CD8-positive, alpha-beta memory T cell (primary cell): Measurements from ENCODE around the gene SYT17. TPM values are rescaled to one million over a fixed set of nuclear protein-coding genes. Genes with fewer than 3 reads are reported as not detected.

Experiments
- CTCF ChIA-PET: fragments of 350-600 bp; sonication (Branson Sonifier 250); formaldehyde crosslinking; loops from one replicate; lab custom pipeline; 2021; ENCODE audit warnings: antibody characterized with exemption; lab: Charles Lee
- POLR2A ChIA-PET: fragments of 350-600 bp; sonication (Branson Sonifier 250); formaldehyde crosslinking; loops from one replicate; lab custom pipeline; 2021; ENCODE audit warnings: antibody characterized with exemption; lab: Charles Lee
- DNase-seq, 5 donors: peaks; one replicate each; pipeline versions ENCODE4 v3.0.0 to v3.0.0-alpha.2; 2020 to 2022; ENCODE audit warnings: mixed read lengths in 1 of 5
- H3K27ac ChIP-seq: one replicate; pipeline ENCODE4 v1.7.0; 2013; ENCODE audit warnings: low read depth, mild to moderate bottlenecking, low read length, moderate library complexity
- H3K27me3 ChIP-seq: 2 replicates; pipeline ENCODE4 v1.7.0; 2013; ENCODE audit warnings: low read length, mild to moderate bottlenecking; ENCODE audit not compliant: insufficient read depth, poor library complexity, severe bottlenecking
- H3K36me3 ChIP-seq: 2 replicates; pipeline ENCODE4 v1.7.0; 2013; ENCODE audit warnings: mild to moderate bottlenecking, low read length, moderate library complexity; ENCODE audit not compliant: insufficient read depth
- H3K4me1 ChIP-seq: 2 replicates; pipeline ENCODE4 v1.7.0; 2013; ENCODE audit warnings: mild to moderate bottlenecking, low read length, moderate library complexity; ENCODE audit not compliant: insufficient read depth
- H3K4me3 ChIP-seq: 2 replicates; pipeline ENCODE4 v1.7.0; 2013; ENCODE audit warnings: mild to moderate bottlenecking, low read length
- H3K9me3 ChIP-seq: 2 replicates; pipeline ENCODE4 v1.7.0; 2013; ENCODE audit warnings: mild to moderate bottlenecking, low read length
- H3K27ac Mint-ChIP-seq, 8 donors: one replicate each; pipeline ENCODE4 v1.8.0; 2020 to 2021; ENCODE audit warnings: mixed read lengths in 8 of 8, mild to moderate bottlenecking in 6 of 8, inconsistent platforms in 3 of 8, moderate library complexity in 3 of 8
- H3K27me3 Mint-ChIP-seq, 2 donors: one replicate each; pipeline ENCODE4 v1.8.0; 2020 to 2021; ENCODE audit warnings: mixed read lengths in 2 of 2, mild to moderate bottlenecking in 1 of 2, moderate library complexity in 1 of 2
- H3K36me3 Mint-ChIP-seq, 3 donors: one replicate each; pipeline ENCODE4 v1.8.0; 2020 to 2021; ENCODE audit warnings: mixed read lengths in 3 of 3, inconsistent platforms in 1 of 3, mild to moderate bottlenecking in 1 of 3
- H3K4me1 Mint-ChIP-seq, 3 donors: one replicate each; pipeline ENCODE4 v1.8.0; 2020 to 2021; ENCODE audit warnings: mixed read lengths in 3 of 3, inconsistent platforms in 1 of 3, mild to moderate bottlenecking in 1 of 3
- H3K4me3 Mint-ChIP-seq, 7 donors: one replicate each; pipeline ENCODE4 v1.8.0; 2020 to 2021; ENCODE audit warnings: mixed read lengths in 7 of 7, mild to moderate bottlenecking in 6 of 7, moderate library complexity in 4 of 7, inconsistent platforms in 2 of 7
- H3K9me3 Mint-ChIP-seq, 5 donors: one replicate each; pipeline ENCODE4 v1.8.0; 2020 to 2022; ENCODE audit warnings: mixed read lengths in 5 of 5, mild to moderate bottlenecking in 3 of 5, moderate library complexity in 2 of 5, inconsistent platforms in 1 of 5
- polyA plus RNA-seq: library from polyadenylated mRNA; unstranded; fragments of 300-500 nt; fragmentation: Illumina TruSeq; gene quantifications from one replicate; pipeline ENCODE4 v1.2.3, GENCODE V29; 2021
- total RNA-seq, 2 experiments: library from RNA; stranded (reverse); gene quantifications; one replicate each; pipeline ENCODE4 v1.2.3, GENCODE V29; 2021

SYT17 gene
- total and polyA plus RNA-seq, 3 experiments from 2014 or later, result not detected

DNA sequence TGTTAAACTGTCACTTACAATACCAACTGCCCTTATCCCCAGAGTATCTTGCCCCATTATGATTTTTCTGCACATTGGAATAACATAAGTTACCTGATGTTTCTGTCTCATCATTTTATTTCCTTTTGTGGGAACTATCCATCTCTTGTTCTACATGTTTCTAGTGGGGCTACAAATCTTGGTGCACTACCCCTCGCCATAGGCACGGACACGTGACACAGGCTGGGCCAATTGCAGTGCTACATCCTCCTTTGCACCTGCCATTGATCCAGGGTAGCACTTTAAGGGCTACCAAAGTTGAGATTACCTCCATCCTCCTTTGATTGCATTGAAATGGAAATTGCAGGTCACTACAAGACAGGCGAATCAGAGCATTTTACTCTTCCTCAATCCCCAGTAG, 14.2 kb upstream of the SYT17 start:
- H3K27me3 ChIP-seq, result no peaks in the 10 kb centered on the region
- no peak overlapping the region for H3K4me3 ChIP-seq
- no peak overlapping the region for H3K27ac ChIP-seq
- H3K9me3 ChIP-seq, result no peaks in the 10 kb centered on the region
- H3K4me1 ChIP-seq, result no peaks in the 10 kb centered on the region
- DNase-seq, result no peak
- Mint-ChIP-seq H3K4me3 (peak overlapping the region in 1 of 7 donors; percentile 11), H3K4me1 (no peaks in the 10 kb centered on the region), H3K9me3 (peaks cover under 1 to 7% (median 2%) of the 10 kb centered on the region in 5 donors), H3K36me3 (peaks cover 0 to 2% (median 0%) of the 10 kb centered on the region in 3 donors), H3K27ac (no peak overlapping the region), H3K27me3 (peaks cover 5 to 15% of the 10 kb centered on the region in 2 donors)
- H3K36me3 ChIP-seq, result no peaks in the 10 kb centered on the region
- POLR2A ChIA-PET, result no interaction called here
- CTCF ChIA-PET, result no interaction called here

DNA sequence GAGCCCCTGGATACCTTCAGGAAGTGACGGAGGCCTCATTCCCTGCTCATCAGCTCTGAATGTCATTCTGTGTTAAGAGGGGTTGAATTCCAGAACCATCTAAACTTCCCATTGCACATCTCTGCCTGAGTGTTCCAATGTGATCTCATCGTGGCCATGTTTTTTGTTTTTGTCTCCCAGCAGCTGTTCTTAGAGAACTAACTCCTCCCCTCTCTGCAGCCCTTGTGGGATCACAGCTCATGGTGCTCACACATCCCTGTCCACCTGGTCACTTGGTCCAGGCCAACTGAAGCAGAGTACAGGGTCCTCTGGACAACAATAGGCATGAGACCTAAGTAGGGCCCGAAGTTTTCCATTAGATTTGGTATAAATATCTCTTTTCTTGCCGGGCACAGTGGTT, 6.0 kb upstream of the SYT17 start:
- H3K27me3 Mint-ChIP-seq, result peaks cover 11 to 13% of the 10 kb centered on the region in 2 donors
- H3K27ac ChIP-seq, result no peak overlapping the region
- H3K9me3 ChIP-seq, result no peaks in the 10 kb centered on the region
- no peak overlapping the region for H3K4me3 ChIP-seq
- no peak for DNase-seq
- no peaks in the 10 kb centered on the region for H3K4me1 ChIP-seq
- no peak overlapping the region for H3K4me3 Mint-ChIP-seq
- ChIA-PET CTCF (no interaction called here), POLR2A (no interaction called here)
- H3K36me3 Mint-ChIP-seq, result peaks cover 0 to 4% (median 0%) of the 10 kb centered on the region in 3 donors
- peaks cover 0 to 6% (median 3%) of the 10 kb centered on the region in 5 donors for H3K9me3 Mint-ChIP-seq
- no peak overlapping the region for H3K27ac Mint-ChIP-seq
- H3K36me3 ChIP-seq, result no peaks in the 10 kb centered on the region
- no peaks in the 10 kb centered on the region for H3K27me3 ChIP-seq
- H3K4me1 Mint-ChIP-seq, result no peaks in the 10 kb centered on the region

DNA sequence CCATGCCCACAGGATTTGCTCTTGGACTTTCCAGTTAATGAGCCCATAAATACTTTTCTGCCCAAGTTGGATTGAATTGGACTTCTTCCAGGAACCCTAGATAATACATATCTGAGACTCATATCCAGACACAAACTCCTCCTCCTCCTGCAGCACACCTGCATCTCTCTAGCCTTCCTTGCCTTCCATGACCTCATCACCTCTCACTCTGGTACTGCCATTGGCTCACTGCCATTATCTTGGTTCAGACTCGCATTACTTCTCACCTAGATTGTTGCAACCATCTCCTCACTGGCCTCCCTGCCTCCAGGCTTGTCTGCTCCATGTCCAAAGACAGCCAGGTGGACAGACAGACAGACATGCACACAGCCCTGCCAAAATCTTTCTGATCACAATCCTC, 4.8 kb upstream of the SYT17 start:
- peaks cover 0 to 4% (median 0%) of the 10 kb centered on the region in 3 donors for H3K36me3 Mint-ChIP-seq
- H3K27me3 Mint-ChIP-seq, result peaks cover 9 to 14% of the 10 kb centered on the region in 2 donors
- Histone ChIP-seq H3K36me3 (no peaks in the 10 kb centered on the region), H3K4me3 (no peak overlapping the region), H3K4me1 (no peaks in the 10 kb centered on the region), H3K9me3 (no peaks in the 10 kb centered on the region), H3K27ac (no peak overlapping the region), H3K27me3 (no peaks in the 10 kb centered on the region)
- peaks cover 0 to 6% (median 3%) of the 10 kb centered on the region in 5 donors for H3K9me3 Mint-ChIP-seq
- H3K27ac Mint-ChIP-seq, result no peak overlapping the region
- CTCF ChIA-PET, result no interaction called here
- POLR2A ChIA-PET, result interaction anchor here (0.7 kb wide), 1 partner anchor 1778 kb away, joined by 5 read pairs; no protein-coding TSS in a partner anchor
- no peaks in the 10 kb centered on the region for H3K4me1 Mint-ChIP-seq
- H3K4me3 Mint-ChIP-seq, result no peak overlapping the region
- DNase-seq, result no peak

GRCh38 chr16:19164285-19164684, 3.8 kb upstream of the SYT17 start:
- Mint-ChIP-seq H3K4me1 (no peaks in the 10 kb centered on the region), H3K27me3 (peaks cover 4 to 11% of the 10 kb centered on the region in 2 donors), H3K27ac (no peak overlapping the region), H3K9me3 (peaks cover 0 to 6% (median 3%) of the 10 kb centered on the region in 5 donors), H3K4me3 (no peak overlapping the region), H3K36me3 (peaks cover 0 to 4% (median 0%) of the 10 kb centered on the region in 3 donors)
- ChIA-PET POLR2A (no interaction called here), CTCF (no interaction called here)
- no peak overlapping the region for H3K27ac ChIP-seq
- no peak for DNase-seq
- H3K36me3 ChIP-seq, result no peaks in the 10 kb centered on the region
- no peak overlapping the region for H3K4me3 ChIP-seq
- no peaks in the 10 kb centered on the region for H3K27me3 ChIP-seq
- H3K4me1 ChIP-seq, result no peaks in the 10 kb centered on the region
- no peaks in the 10 kb centered on the region for H3K9me3 ChIP-seq

DNA sequence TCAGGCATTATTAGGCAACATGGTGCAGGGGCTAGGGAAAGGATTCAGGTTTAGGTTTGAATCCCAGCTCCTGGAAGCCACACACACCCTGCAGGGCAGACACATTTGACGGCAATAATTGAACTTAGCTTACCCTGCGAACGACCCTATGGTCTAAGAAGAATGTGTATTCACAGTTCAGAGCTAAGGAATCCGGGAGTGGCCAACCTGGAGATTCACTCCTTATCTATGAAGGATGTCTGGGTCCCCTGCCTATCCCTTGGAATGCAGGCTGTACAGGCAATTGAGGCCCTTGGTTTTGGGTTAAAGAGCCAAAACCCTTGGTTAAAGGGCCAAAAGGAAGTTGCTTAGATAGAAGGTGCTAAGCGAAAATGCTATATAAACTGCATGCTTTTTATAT, 2.9 kb upstream of the SYT17 start:
- Mint-ChIP-seq H3K27ac (no peak overlapping the region), H3K9me3 (peaks cover 0 to 6% (median 3%) of the 10 kb centered on the region in 5 donors), H3K4me3 (no peak overlapping the region), H3K4me1 (no peaks in the 10 kb centered on the region), H3K27me3 (peaks cover 7 to 15% of the 10 kb centered on the region in 2 donors), H3K36me3 (peaks cover 0 to 4% (median 0%) of the 10 kb centered on the region in 3 donors)
- Histone ChIP-seq H3K4me3 (no peak overlapping the region), H3K4me1 (no peaks in the 10 kb centered on the region), H3K36me3 (no peaks in the 10 kb centered on the region), H3K27me3 (no peaks in the 10 kb centered on the region), H3K27ac (no peak overlapping the region), H3K9me3 (no peaks in the 10 kb centered on the region)
- ChIA-PET POLR2A (no interaction called here), CTCF (no interaction called here)
- no peak for DNase-seq

GRCh38 chr16:19166500-19166899, 1.5 kb upstream of the SYT17 start:
- peaks cover 0 to 3% (median 0%) of the 10 kb centered on the region in 3 donors for H3K4me1 Mint-ChIP-seq
- ChIA-PET POLR2A (no interaction called here), CTCF (no interaction called here)
- H3K27me3 ChIP-seq, result no peaks in the 10 kb centered on the region
- no peak for DNase-seq
- H3K27ac ChIP-seq, result no peak overlapping the region
- H3K9me3 ChIP-seq, result no peaks in the 10 kb centered on the region
- H3K9me3 Mint-ChIP-seq, result peaks cover 0 to 6% (median 3%) of the 10 kb centered on the region in 5 donors
- H3K36me3 Mint-ChIP-seq, result peaks cover 0 to 4% (median 0%) of the 10 kb centered on the region in 3 donors
- H3K27me3 Mint-ChIP-seq, result peaks cover 9 to 26% of the 10 kb centered on the region in 2 donors
- H3K4me3 ChIP-seq, result no peak overlapping the region
- H3K27ac Mint-ChIP-seq, result no peak overlapping the region
- H3K36me3 ChIP-seq, result no peaks in the 10 kb centered on the region
- no peaks in the 10 kb centered on the region for H3K4me1 ChIP-seq
- H3K4me3 Mint-ChIP-seq, result no peak overlapping the region

DNA sequence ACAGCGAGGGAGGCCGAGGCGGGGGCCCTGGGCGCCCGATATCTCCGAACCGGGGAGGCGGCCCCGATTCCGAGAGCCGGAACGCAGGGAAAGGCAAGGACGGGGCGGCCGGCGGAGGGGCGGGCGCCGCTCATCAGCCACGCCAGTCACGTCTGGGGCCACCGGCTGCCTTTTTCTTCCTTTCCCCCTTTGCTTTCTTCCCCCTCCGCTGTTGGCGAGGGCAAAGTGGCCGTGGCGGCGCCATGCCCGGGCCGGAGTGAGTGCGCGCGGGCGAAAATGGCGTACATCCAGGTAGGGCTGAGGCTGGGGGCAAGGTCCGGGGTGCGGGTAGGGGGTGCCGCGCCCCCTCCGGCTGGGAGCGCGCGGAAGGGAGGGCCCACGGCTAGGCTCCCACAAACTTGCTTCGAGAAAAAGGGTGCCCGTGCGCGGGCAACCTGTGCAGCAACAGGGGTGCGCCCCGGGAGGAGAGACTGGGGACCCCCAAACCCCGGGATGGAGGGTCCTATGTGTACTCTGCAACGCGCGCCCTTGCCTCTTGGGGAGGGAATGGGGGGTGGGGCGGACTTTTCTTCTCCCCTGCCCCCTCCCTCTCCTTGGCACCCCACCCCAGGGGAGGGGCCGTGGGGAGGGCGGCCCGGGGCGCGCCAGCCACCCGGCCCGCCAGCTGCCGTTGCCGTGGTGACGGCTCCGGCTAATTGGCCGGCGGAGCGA, 486 bp downstream of the SYT17 start:
- Histone ChIP-seq H3K27ac (no peak overlapping the region), H3K36me3 (no peaks in the 10 kb centered on the region), H3K9me3 (no peaks in the 10 kb centered on the region), H3K27me3 (no peaks in the 10 kb centered on the region), H3K4me3 (no peak overlapping the region), H3K4me1 (no peaks in the 10 kb centered on the region)
- no peak for DNase-seq
- H3K27ac Mint-ChIP-seq, result no peak overlapping the region
- H3K4me3 Mint-ChIP-seq, result no peak overlapping the region
- H3K4me1 Mint-ChIP-seq, result peaks cover 0 to 3% (median 0%) of the 10 kb centered on the region in 3 donors
- ChIA-PET POLR2A (no interaction called here), CTCF (no interaction called here)
- H3K36me3 Mint-ChIP-seq, result peaks cover 0 to under 1% (median 0%) of the 10 kb centered on the region in 3 donors
- H3K9me3 Mint-ChIP-seq, result peaks cover 0 to 1% (median under 1%) of the 10 kb centered on the region in 5 donors
- peaks cover 9 to 37% of the 10 kb centered on the region in 2 donors for H3K27me3 Mint-ChIP-seq

- H3K27ac Mint-ChIP-seq, result no peak overlapping the region
- POLR2A ChIA-PET, result no interaction called here
- Histone ChIP-seq H3K36me3 (no peaks in the 10 kb centered on the region), H3K4me1 (no peaks in the 10 kb centered on the region), H3K9me3 (no peaks in the 10 kb centered on the region), H3K27me3 (no peaks in the 10 kb centered on the region), H3K27ac (no peak overlapping the region), H3K4me3 (no peak overlapping the region)
- H3K36me3 Mint-ChIP-seq, result no peaks in the 10 kb centered on the region
- CTCF ChIA-PET, result no interaction called here
- H3K9me3 Mint-ChIP-seq, result no peaks in the 10 kb centered on the region
- H3K4me3 Mint-ChIP-seq, result no peak overlapping the region
- H3K27me3 Mint-ChIP-seq, result peaks cover 10 to 43% of the 10 kb centered on the region in 2 donors
- H3K4me1 Mint-ChIP-seq, result peaks cover 0 to 3% (median 0%) of the 10 kb centered on the region in 3 donors
- DNase-seq, result no peak
These were observed 1.1 kb downstream of the SYT17 start for GRCh38 chr16:19169082-19169639.
